Adipocyte (in vitro differentiated cells): Measurements from ENCODE around the gene PCOLCE2.

Experiments
- DNase-seq: peaks from one replicate; pipeline ENCODE4 v3.0.0-alpha.2; 2015; ENCODE audit warnings: low read depth
- H3K27me3 ChIP-seq: replicated peaks from 2 replicates; pipeline ENCODE4 v1.7.0; 2013; ENCODE audit warnings: mild to moderate bottlenecking, low read length, moderate library complexity; ENCODE audit not compliant: control insufficient read depth, insufficient read depth
- H3K36me3 ChIP-seq: 2 replicates; pipeline ENCODE4 v1.7.0; 2013; ENCODE audit warnings: low read length, mild to moderate bottlenecking, moderate library complexity; ENCODE audit not compliant: control insufficient read depth, insufficient read depth, severe bottlenecking
- H3K4me1 ChIP-seq: 2 replicates; pipeline ENCODE4 v1.7.0; 2013; ENCODE audit warnings: mild to moderate bottlenecking, low read length, moderate library complexity; ENCODE audit not compliant: control insufficient read depth, insufficient read depth
- H3K4me3 ChIP-seq: 2 replicates; pipeline ENCODE4 v1.7.0; 2013; ENCODE audit warnings: mild to moderate bottlenecking, low read length, moderate library complexity
- H3K9ac ChIP-seq: 2 replicates; pipeline ENCODE4 v1.7.0; 2013; ENCODE audit warnings: mild to moderate bottlenecking, low read length, moderate library complexity
- H3K9me3 ChIP-seq: 2 replicates; pipeline ENCODE4 v1.7.0; 2013; ENCODE audit warnings: mild to moderate bottlenecking, low read length, moderate library complexity; ENCODE audit not compliant: control insufficient read depth

The PCOLCE2 gene

GRCh38 chr3:142801746-142802145 lies 87.1 kb downstream of the PCOLCE2 start:
- no peak overlapping the region for H3K9ac ChIP-seq
- no peak overlapping the region for H3K4me3 ChIP-seq
- H3K9me3 ChIP-seq: no peaks in the 10 kb centered on the region
- peaks cover 6% of the 10 kb centered on the region for H3K4me1 ChIP-seq
- H3K36me3 ChIP-seq: peaks cover 17% of the 10 kb centered on the region
- no peaks in the 10 kb centered on the region for H3K27me3 ChIP-seq
- DNase-seq: no peak

DNA sequence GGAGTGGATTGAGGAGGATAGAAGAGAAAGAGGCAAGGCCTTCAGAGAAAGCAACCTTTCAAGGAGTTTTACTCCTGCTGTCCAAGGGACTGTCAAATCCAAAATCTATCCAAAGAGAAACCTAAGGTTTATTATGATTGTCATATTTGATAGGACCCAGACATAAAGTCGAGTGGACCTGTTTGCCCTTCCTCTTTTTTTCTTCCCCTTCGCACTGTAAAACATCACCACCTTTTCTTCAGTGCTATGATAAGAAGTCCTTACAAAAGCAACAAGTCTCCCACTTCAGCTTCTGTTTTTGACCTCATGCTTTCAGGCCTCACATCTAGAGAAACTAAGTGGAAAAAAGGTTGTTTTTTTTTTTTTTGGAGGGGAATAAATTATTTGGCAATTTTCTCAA lies 92.1 kb downstream of the PCOLCE2 start:
- Histone ChIP-seq H3K4me3 (no peak overlapping the region), H3K27me3 (no peaks in the 10 kb centered on the region), H3K9ac (no peak overlapping the region), H3K36me3 (no peaks in the 10 kb centered on the region), H3K4me1 (no peaks in the 10 kb centered on the region), H3K9me3 (no peaks in the 10 kb centered on the region)
- DNase-seq: no peak

- H3K9me3 ChIP-seq: no peaks in the 10 kb centered on the region
- H3K4me3 ChIP-seq: no peak overlapping the region
- no peaks in the 10 kb centered on the region for H3K4me1 ChIP-seq
- H3K9ac ChIP-seq: no peak overlapping the region
- no peaks in the 10 kb centered on the region for H3K36me3 ChIP-seq
- no peak for DNase-seq
- no peaks in the 10 kb centered on the region for H3K27me3 ChIP-seq
Observed at GRCh38 chr3:142795332-142795731, 93.6 kb downstream of the PCOLCE2 start.

- H3K27me3 ChIP-seq: no peaks in the 10 kb centered on the region
- H3K4me1 ChIP-seq: no peaks in the 10 kb centered on the region
- no peaks in the 10 kb centered on the region for H3K36me3 ChIP-seq
- H3K9ac ChIP-seq: no peak overlapping the region
- no peak for DNase-seq
- no peaks in the 10 kb centered on the region for H3K9me3 ChIP-seq
- no peak overlapping the region for H3K4me3 ChIP-seq
Observed at GRCh38 chr3:142794508-142794907, 94.4 kb downstream of the PCOLCE2 start.

DNA sequence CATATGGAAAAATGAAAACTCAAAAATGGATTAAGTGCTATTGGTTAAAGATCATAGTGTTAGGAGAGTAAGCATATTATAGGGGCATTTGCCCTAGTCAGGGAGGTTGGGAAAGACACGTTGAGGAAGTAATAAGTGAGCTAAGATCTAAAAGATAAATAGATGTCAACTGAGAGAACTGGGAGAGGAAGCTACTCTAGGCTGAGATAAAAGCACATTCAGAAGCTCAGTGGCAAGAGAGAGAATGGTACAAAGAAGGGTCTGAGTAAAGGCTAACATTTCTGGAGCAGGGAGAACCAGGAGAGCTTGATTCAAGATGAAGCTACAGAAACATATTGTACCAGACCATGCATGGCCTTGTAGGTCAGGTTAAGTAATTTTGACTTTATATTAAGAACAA lies 101.2 kb downstream of the PCOLCE2 start:
- peaks cover 12% of the 10 kb centered on the region for H3K36me3 ChIP-seq
- no peaks in the 10 kb centered on the region for H3K27me3 ChIP-seq
- DNase-seq: no peak
- no peak overlapping the region for H3K4me3 ChIP-seq
- H3K9ac ChIP-seq: no peak overlapping the region
- H3K9me3 ChIP-seq: no peaks in the 10 kb centered on the region
- no peaks in the 10 kb centered on the region for H3K4me1 ChIP-seq

- no peak for DNase-seq
- Histone ChIP-seq H3K36me3 (peaks cover 16% of the 10 kb centered on the region), H3K4me3 (no peak overlapping the region), H3K9me3 (no peaks in the 10 kb centered on the region), H3K4me1 (no peaks in the 10 kb centered on the region), H3K9ac (no peak overlapping the region), H3K27me3 (no peaks in the 10 kb centered on the region)
Observed at GRCh38 chr3:142785996-142786395, 102.9 kb downstream of the PCOLCE2 start.

GRCh38 chr3:142784228-142784627 lies 104.7 kb downstream of the PCOLCE2 start:
- Histone ChIP-seq H3K4me1 (peaks cover 3% of the 10 kb centered on the region), H3K27me3 (no peaks in the 10 kb centered on the region), H3K36me3 (peaks cover 16% of the 10 kb centered on the region), H3K9me3 (no peaks in the 10 kb centered on the region), H3K4me3 (no peak overlapping the region), H3K9ac (no peak overlapping the region)
- DNase-seq: no peak

- Histone ChIP-seq H3K27me3 (no peaks in the 10 kb centered on the region), H3K4me3 (no peak overlapping the region), H3K36me3 (peaks cover 16% of the 10 kb centered on the region), H3K9ac (no peak overlapping the region), H3K9me3 (no peaks in the 10 kb centered on the region), H3K4me1 (peaks cover 5% of the 10 kb centered on the region)
- DNase-seq: no peak
Observed at GRCh38 chr3:142782616-142783015, 106.3 kb downstream of the PCOLCE2 start.

GRCh38 chr3:142779591-142779990 lies 109.3 kb downstream of the PCOLCE2 start:
- peaks cover 11% of the 10 kb centered on the region for H3K36me3 ChIP-seq
- H3K27me3 ChIP-seq: no peaks in the 10 kb centered on the region
- no peak overlapping the region for H3K4me3 ChIP-seq
- peak; percentile 17 for DNase-seq
- H3K4me1 ChIP-seq: peaks cover 5% of the 10 kb centered on the region
- no peaks in the 10 kb centered on the region for H3K9me3 ChIP-seq
- H3K9ac ChIP-seq: no peak overlapping the region

DNA sequence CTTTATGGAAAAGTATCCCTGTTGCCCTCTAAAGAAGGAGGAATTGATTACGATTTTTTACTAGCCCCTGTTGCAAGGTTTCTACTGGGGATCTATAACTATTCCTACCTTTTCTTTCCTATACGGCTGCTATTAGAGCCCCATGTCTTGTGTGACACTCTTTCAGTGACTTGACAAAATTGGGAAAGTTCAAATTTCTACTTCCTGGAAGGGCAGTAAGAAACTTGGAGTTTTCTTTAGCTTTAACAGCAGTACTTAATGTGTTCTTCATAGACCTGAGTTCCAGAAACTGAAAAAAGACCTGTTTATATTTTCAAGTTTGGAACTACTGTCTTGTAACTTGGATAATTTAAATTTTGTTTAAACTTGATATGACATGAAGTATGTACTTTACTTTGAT lies 110.3 kb downstream of the PCOLCE2 start:
- H3K4me1 ChIP-seq: peaks cover 5% of the 10 kb centered on the region
- H3K4me3 ChIP-seq: no peak overlapping the region
- H3K36me3 ChIP-seq: peaks cover 11% of the 10 kb centered on the region
- no peak overlapping the region for H3K9ac ChIP-seq
- no peaks in the 10 kb centered on the region for H3K27me3 ChIP-seq
- H3K9me3 ChIP-seq: no peaks in the 10 kb centered on the region
- DNase-seq: no peak

GRCh38 chr3:142777927-142778326 lies 111.0 kb downstream of the PCOLCE2 start:
- H3K27me3 ChIP-seq: no peaks in the 10 kb centered on the region
- peaks cover 5% of the 10 kb centered on the region for H3K4me1 ChIP-seq
- H3K4me3 ChIP-seq: no peak overlapping the region
- DNase-seq: peak; percentile 11
- no peak overlapping the region for H3K9ac ChIP-seq
- H3K36me3 ChIP-seq: peaks cover 6% of the 10 kb centered on the region
- H3K9me3 ChIP-seq: no peaks in the 10 kb centered on the region

- no peak for DNase-seq
- H3K27me3 ChIP-seq: no peaks in the 10 kb centered on the region
- peaks cover 3% of the 10 kb centered on the region for H3K9me3 ChIP-seq
- no peak overlapping the region for H3K4me3 ChIP-seq
- H3K4me1 ChIP-seq: no peaks in the 10 kb centered on the region
- H3K36me3 ChIP-seq: peaks cover 15% of the 10 kb centered on the region
- H3K9ac ChIP-seq: no peak overlapping the region
Observed at GRCh38 chr3:142768338-142768737, 120.5 kb downstream of the PCOLCE2 start.
